Dedifferentiated amniotic fluid mesenchymal stem cell (primary cell): Measurements from ENCODE around the gene LRRC17.

Source experiments
- DNase-seq: peaks from one replicate; pipeline ENCODE4 v3.0.0-alpha.2; 2016; ENCODE audit errors: extremely low spot score

Gene LRRC17

DNA sequence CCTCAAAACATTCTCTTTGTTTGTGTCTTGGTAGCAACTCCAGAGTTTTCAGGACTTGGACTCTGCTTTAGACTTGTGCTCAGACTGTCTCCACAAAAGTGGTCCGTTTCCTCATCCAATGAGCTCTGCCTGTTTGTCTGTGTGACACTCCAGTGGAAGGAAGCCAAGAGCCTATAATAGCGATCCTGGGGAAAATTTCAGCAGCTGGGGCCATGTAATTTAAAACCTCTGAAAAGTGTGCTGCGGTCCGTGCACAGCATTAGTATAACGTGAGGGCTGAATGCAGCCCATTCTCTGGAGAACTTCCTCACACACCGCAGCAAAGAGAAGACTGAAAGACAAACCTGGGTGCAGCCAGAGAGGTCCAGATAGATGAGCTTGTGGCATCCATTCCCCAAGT is at the start of gene LRRC17:
LRRC17 (plus strand) TSS at position 259 of the 400 bp plus-strand sequence. CDS start 20,914 bp downstream, outside the sequence.
- peak; percentile 72 for DNase-seq

GRCh38 chr7:102864958-102865357 is 47.8 kb upstream of the LRRC17 start:
- DNase-seq = no peak

GRCh38 chr7:102866535-102867215 is 46.1 kb upstream of the LRRC17 start:
- no peak for DNase-seq

- DNase-seq = no peak
Observed at GRCh38 chr7:102869195-102869594, 43.6 kb upstream of the LRRC17 start.

- DNase-seq = peak; percentile 69
Observed at GRCh38 chr7:102872460-102872859, 40.3 kb upstream of the LRRC17 start.

DNA sequence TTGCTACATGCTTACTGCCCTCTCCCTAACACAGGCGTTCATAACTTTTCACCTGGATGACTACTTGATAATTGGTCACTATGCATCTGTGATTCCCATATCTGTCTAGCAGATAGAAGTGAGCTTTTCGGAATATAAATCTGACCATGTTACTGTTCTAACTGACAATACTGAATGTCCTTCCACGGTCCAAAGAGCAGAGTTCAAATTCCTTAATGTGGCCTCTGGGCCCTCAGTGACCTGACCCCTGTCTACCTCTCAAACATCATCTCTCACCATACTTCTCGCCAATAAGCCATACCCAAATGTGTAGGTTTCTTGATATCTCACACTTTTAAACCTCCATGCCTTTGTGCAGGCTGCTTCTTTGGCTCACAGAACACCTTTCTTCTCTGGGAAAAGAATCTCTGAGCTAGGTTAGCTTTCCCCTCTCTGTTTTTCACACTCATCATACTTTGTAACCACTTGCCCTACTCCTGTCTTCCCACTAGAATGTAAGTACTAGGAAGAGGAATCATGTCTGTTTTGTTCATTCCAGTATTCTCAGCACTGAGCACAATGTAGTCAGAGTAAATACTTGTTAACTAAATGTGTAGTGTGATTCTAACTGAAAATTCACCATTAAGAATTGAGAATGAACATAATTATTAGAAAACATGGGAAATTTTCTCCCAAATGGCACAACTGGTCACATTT is 39.2 kb upstream of the LRRC17 start:
- no peak for DNase-seq

- DNase-seq = peak; percentile 43
Observed at GRCh38 chr7:102874166-102874829, 38.5 kb upstream of the LRRC17 start.

- no peak for DNase-seq
Observed at GRCh38 chr7:102874966-102875365, 37.8 kb upstream of the LRRC17 start.

DNA sequence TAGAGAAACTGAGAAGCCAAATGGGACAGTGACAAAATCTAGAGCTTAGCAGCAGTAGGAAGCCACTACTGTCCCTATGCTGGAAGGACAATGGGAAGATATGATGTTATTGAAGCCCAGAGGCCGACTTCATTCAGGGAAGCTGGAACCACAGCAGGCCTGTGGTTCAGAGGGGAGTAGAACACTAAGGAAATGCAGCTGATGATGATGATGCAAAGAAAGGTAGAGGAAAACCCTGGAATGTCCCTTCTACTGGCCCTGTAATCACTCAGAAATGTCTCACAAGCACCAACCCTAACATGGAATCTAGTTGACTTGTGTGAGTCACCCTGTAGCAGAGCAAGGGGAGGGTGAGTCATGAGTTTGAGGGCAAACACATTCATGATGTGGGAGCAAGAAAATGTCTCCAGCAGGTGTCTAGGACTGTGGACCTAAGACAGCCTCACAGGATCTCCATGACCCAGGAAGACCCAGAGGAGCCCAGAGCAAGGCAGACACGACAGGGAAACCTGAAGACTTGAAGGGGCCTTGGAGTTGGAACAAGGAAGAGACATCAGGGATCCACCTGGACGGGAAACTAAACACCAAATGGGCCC is 37.0 kb upstream of the LRRC17 start:
- peak; percentile 95 for DNase-seq

DNA sequence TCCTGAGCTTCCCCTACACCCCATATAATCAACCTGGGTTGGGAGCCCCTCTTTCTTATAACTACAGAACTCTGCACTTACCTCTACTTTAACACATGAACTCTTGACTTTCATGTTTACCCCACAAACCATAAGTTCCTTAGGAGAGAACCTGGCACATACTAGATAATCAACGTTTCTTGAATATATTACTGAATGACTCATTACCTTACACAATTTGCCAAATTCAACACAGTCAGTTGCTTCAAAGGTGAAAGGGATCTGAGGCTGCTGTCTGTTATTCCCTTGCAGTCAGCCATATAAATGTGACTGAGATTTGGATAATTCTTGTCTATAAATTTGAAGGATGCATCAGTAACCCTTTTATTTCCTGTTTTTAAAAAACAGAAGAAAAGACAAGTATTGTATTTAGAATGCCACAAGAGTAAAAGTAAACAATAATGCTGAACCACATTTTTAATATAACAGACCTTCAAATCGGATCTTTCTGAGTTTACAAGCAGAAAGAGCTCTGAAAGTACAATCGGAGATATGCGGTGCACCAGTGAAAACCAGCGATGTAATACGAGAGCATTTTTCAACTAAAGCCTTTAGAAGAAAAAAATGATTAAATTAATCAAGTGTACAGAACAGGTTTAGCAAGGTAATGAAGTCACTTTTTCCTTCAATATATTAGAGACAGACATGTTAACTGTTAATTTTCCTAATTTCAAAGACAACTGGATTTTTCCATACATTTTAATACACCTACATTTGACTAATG is 29.5 kb upstream of the LRRC17 start:
- DNase-seq = no peak

- DNase-seq = no peak
Observed at GRCh38 chr7:102888561-102889233, 24.1 kb upstream of the LRRC17 start.

DNA sequence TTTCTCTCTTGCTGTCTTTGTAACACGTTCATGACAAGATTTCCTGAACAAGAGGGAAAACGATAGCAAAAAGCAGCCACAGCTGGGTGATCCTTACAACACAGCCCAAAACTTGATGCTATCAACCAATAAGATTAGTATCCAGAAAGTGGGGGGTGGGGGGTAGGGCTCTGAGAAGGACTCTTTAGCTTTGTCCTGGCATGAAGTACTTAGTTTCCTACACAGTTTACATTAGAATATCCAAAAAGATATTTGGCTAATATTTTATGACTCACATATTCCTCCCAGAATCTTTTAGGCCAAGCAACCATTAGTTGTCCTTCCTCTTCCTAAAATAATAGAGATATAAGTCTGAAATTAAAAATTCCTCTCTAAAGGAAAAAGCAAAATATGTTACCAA is 22.9 kb upstream of the LRRC17 start:
- no peak for DNase-seq

DNA sequence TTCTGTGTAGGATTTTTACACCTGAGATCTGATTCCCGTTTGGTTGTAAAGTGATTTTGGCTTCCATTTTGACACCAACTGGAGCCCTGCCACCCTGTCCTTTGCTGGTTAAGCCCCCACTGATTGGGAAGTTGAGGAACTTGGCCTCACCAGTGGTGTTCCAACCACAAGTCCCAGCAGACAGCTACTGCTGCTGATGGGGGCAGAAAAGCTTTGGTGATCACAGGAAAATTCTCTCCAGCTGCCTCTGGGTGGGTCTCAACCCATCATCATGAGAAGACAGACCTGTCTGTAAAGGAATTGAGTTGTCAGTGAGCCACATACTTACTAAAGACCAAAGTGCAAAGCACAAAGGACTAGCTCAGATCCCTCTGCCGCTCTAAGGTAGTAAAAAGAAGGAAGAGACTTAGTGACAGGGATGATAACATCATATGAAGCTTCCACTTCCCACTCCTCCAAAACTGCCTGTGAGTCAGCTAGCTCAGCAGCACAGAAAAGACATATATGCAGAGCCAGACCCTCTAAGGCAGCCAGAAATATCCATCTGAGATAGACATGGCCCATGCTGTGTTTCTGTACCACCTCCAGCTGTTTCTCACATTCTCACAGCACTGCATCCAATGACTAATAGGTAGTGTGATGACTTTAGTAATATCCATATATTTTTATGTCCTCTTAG is 22.4 kb upstream of the LRRC17 start:
- DNase-seq = no peak

DNA sequence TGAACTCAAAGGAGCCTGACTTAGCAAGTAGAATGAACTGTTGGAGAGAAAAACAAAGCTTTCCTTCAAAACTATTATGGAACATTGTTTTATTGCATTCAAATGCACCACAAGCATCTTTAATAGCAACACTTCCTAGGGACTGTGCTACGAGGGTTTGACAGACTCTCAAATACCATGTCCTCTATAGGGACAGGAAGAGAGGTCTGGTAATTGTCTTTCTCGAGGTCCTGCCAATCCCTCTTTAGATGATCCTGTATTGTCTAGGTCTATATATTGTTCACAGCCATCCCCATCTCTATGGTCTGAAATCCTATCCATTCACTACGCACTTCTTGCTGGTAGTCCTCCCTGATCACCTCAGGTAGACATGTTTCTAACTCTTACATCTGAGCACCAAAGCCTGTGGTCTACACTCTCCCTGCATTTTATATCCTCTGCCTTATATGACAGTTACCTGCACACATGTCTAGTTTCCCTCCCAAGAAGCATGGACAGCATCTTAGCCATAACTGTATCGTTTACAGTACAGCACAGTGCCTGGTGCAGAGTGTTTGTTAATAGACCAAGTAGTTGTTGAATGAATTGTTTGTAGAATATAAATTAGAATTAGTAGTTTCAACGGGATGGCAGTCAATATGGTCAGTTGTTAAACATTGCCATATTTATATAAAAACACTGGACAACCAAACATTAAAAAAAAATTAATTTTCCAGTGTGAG is 21.7 kb upstream of the LRRC17 start:
- no peak for DNase-seq

GRCh38 chr7:102891693-102892261 is 21.0 kb upstream of the LRRC17 start:
- DNase-seq = peak; percentile 83

GRCh38 chr7:102892631-102893278 is 20.0 kb upstream of the LRRC17 start:
- DNase-seq = no peak

GRCh38 chr7:102895602-102896001 is 17.2 kb upstream of the LRRC17 start:
- no peak for DNase-seq

GRCh38 chr7:102896585-102896984 is 16.2 kb upstream of the LRRC17 start:
- DNase-seq = no peak

DNA sequence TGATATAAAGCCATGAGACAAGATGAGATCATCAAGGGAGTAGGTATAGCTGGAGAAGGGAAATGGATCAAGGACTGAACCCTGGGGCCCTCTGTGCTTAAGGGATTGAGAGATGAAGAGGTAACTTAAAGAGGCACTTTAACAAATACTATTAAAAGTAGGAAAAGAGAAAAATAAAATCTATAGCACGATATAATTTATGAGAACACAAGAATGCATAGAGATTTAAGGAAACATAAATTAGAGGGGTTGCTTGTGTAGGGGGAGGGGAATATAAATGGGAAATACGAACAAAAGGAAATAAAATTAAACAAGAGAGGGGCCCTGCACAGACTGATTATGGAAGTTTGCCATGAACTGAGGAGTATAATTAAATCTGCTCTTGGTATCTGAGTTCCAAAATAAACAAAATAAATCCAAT is 15.6 kb upstream of the LRRC17 start:
- DNase-seq = no peak
